Neural progenitor cell (in vitro differentiated cells): Measurements from ENCODE around the gene PNMA8A.

Experiments
- CTCF ChIP-seq: fragments of 200-600 bp; sonication (generic); IDR thresholded peaks from 2 replicates; pipeline ENCODE4 v1.5.1; 2017; ENCODE audit warnings: antibody characterized with exemption, mild to moderate bottlenecking
- EZH2 ChIP-seq: fragments of 200-600 bp; sonication (generic); IDR thresholded peaks from 2 replicates; pipeline ENCODE4 v1.6.1; 2017; ENCODE audit warnings: antibody characterized with exemption, mild to moderate bottlenecking, moderate library complexity
- EZH2phosphoT487 ChIP-seq: fragments of 200-600 bp; sonication (generic); IDR thresholded peaks from 2 replicates; pipeline ENCODE4 v1.6.1; 2017; ENCODE audit warnings: antibody characterized with exemption

GRCh38 chr19:46511237-46511636 is 39.9 kb upstream of the PNMA8A start:
- TF ChIP-seq CTCF (no peak), EZH2phosphoT487 (no peak), EZH2 (no peak)
